Activated T-cell treated with anti-CD3 and anti-CD28 coated beads for 4 hours (primary cell): ENCODE data around the gene TBL1X.
"Not testable (repeated sequence)": the region's sequence is repeated elsewhere in the genome, so short reads cannot be mapped to it uniquely, and the experiment has no call there.

Experiments
- DNase-seq: peaks from one replicate; pipeline ENCODE4 v3.0.0-alpha.2; 2020

Gene TBL1X

GRCh38 chrX:9503261-9503660, 38.4 kb downstream of the TBL1X start:
- DNase-seq, result no peak

DNA sequence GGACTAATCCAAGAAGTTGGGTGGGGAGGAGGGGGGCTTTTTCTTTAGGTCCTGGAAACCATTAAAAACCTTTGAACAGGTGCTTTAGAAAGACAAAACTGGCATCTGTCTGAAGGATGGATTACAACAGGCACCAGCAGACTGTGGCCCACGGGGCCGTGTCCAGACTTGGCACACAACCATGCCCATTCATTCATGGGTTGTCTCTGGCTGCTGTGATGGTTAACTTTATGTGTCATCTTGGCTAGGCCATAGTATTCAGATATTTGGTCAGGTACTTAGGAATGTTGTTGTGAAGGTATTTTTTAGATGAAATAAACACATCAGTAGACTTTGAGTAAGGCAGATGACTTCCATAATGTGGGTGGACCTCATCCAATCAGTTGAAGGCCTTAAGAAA, 45.5 kb downstream of the TBL1X start:
- DNase-seq, result no peak

DNA sequence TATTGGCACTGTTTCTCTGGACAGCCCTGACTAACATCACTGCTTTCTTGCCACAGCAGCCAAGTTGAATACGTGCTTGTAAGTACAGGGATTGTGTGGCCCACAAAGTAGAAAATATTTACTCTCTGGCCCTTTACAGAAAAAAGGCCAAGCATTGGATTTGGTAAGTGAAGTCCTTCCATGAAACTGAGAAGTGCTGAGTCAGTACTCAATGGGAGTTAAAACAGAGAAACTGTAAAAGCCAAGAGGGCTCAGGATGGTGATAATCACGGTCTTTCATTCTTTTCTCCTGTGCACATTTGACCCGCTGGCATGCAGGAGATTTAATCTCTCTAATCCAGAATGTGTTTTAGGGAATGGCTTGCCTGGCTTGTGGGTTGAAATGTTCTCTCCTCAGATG, 46.1 kb downstream of the TBL1X start:
- no peak for DNase-seq

GRCh38 chrX:9515489-9515888, 50.6 kb downstream of the TBL1X start:
- no peak for DNase-seq

DNA sequence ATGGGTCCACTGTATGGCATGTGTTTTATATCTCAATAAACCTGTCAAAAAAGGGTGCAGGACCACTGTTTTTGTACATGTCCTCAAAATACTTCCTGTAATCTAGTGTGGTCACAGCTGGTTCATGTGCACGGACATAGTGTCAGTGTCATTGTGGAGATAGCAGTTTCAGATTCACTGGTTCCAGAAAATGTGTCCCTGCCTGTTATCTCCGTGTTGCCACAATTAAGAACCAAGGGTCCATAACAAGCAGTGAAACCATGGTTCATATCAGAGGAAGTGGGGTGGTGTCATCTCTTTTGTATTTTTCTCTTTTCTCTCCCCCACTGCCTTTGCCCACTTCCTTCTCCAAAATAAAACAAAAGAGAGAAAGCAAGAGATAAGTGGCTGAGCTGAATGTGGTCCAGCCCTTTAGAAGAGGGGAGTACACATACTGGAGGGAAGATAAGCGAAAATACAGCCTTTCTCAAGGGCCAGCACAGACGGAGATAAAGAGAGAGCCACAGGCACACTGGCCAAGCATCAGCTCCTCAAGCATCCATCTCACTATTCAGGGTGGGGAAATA, 51.2 kb downstream of the TBL1X start:
- no peak for DNase-seq

- no peak for DNase-seq
These were observed 51.8 kb downstream of the TBL1X start for GRCh38 chrX:9516635-9517034.

DNA sequence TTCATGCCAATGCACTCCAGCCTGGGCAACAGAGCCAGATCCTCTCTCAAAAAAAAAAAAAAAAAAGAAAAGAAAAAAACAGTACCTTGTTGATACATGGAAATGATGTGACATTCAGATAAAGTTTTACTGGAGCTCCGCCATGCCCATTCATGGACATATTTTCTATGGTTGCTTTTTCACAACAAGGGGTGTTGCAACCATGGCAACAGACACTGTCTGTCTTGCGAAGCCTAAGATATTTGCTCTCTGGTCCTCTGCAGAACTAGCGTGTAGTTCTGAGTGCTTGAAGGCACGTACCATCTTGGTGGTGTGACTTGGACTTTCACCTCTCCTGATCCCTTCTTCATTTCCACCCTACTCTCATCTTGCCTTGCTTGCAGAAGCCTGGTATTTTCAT, 53.2 kb downstream of the TBL1X start:
- no peak for DNase-seq

GRCh38 chrX:9518889-9519288, 54.0 kb downstream of the TBL1X start:
- no peak for DNase-seq

- DNase-seq, result no peak
These were observed 54.8 kb downstream of the TBL1X start for GRCh38 chrX:9519546-9520216.

- no peak for DNase-seq
These were observed 55.3 kb downstream of the TBL1X start for GRCh38 chrX:9520217-9520590.

- no peak for DNase-seq
These were observed 57.7 kb downstream of the TBL1X start for GRCh38 chrX:9522378-9523155.

- no peak for DNase-seq
These were observed 60.8 kb downstream of the TBL1X start for GRCh38 chrX:9525511-9526248.

DNA sequence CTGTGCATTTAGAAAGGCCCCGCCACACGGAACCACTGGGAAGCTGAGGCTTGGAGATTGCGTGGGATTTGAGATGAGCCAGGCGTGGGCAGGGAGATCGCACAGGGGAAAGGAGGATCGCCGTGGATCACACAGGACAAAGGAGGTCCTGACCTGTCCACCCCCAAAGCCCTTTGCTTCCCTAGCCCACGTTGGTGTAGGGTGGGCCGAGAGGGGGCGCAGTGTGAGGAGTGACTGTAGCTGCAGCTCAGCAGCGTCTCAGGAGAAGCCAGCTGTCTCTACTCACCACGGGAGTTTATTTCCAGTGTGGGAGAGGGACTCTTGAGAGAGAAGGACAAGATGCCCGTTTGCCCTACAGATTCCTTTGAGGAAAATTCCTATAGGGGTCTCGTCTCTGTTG, 62.1 kb downstream of the TBL1X start:
- DNase-seq, result no peak

DNA sequence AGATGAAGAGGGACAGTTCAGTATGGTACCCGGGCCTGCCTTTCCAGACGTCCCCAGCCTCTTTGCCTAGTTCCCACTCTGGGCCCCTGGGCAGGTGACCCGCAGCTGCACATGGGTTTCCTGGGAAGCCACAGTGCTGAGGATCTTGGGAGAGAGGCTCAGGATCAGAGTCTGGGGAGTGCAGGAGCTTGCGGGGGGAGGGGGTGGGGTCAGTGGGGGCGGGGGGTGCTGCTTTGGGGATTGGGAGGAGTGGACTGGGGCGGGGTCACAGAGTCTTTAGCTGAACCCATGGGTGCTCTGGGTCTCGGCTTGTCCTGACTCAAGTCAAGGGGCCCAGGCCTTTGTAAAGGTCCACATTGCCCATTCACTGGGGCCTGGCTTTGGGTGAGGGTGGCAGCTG, 63.6 kb downstream of the TBL1X start:
- DNase-seq, result no peak

DNA sequence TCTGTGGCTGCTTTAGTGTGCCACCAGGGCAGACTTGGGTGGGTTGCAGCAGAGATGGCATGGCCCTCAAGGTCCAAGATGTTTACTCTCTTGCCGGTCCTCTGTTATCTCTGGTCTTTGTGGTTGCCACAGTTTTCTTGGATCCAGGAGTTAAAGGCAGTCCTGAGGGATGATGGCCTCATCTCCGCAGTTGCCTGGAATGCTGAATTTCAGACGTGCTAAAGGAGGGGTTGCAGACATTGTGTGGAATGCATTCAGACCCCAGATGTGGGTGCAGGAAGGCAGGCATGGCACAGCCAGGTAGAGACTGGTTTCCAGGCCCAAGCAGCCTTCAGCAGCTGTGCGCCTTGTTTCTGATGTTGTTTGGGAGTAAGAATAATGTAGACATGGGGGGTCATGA, 64.4 kb downstream of the TBL1X start:
- no peak for DNase-seq

GRCh38 chrX:9530848-9531274, 66.0 kb downstream of the TBL1X start:
- peak; percentile 4 for DNase-seq

GRCh38 chrX:9532349-9532748, 67.5 kb downstream of the TBL1X start:
- no peak for DNase-seq

- DNase-seq, result no peak
These were observed 68.8 kb downstream of the TBL1X start for GRCh38 chrX:9533611-9534010.

DNA sequence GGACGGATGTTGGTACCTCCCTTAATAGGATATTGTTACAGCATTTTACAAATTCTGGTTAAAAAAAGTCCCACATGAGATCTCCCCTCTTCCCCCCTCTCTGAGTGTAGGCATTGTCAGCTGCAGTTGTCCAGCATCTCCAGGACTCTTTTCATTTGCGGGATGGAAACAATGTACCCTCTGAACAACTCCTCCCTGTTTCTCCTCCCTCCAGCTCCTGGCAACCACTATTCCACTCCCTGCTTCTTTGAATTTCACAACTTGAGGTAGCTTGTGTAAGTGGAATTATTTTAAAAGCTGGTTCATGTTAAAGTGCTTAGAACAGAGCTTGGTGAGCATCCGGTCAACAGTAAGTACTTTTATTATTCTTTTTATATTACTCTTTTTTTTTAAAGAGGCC, 69.8 kb downstream of the TBL1X start:
- DNase-seq, result no peak

DNA sequence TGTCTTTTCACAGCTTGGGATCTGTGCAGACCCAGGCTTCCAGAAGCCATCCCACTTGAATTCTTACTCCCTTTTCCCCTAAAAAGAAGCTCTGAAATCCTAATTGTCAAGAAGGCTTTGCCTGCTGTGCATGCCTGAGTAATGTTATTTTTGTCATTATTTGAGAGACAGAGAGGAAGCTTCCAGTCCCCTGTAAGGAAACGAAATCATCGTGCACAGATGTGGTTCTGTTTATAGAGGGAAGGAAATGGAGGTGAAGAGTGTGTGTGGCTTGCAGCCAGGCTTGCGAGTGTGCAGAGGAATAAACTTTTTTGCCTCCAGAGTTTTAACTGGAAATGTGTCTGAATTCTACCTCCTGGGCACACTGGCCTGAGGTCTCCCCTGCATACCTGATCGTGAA, 70.2 kb downstream of the TBL1X start:
- DNase-seq, result no peak

DNA sequence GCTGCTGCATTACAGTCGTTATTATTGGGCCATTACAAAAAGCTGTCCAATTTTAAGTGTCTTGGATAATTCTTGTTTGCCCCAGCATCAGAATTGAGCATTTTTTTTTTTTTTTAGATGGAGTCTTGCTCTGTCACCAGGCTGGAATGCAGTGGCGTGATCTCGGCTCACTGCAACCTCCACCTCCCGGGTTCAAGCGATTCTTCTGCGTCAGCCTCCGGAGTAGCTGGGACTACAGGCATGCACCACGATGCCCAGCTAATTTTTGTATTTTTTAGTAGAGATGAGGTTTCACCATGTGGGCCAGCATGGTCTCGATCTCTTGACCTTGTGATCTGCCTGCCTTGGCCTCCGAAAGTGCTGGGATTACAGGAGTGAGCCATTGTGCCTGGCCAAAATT, 71.3 kb downstream of the TBL1X start:
- not testable (repeated sequence) for DNase-seq

DNA sequence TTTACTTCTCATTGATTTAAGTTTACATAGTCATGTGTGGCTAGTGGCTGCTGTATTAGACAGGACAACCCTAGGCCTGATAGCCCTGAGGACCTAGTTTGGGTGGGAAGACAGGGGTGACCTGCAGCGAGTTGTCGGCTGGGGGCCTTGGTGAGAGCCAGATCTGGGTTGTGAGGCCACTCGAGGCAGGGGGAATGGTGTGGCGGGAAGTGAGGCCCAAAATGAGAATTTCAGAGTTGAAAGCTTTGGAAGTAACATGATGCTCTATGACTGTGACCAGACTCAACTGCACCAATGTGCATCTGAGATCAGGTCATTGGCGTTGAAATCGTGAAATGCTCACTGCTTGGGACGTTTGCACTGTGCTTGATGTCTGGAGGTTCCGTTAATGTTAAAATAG, 72.9 kb downstream of the TBL1X start:
- DNase-seq, result no peak

- DNase-seq, result no peak
These were observed 73.7 kb downstream of the TBL1X start for GRCh38 chrX:9538544-9539045.
